ENCODE data around the gene DRD2.

- TF ChIP-seq CTCF (IDR thresholded peaks at IDR 0.05) (no peak), POLR2A (IDR thresholded peaks at IDR 0.05) (no peak)
Measured at GRCh38 chr11:113477321-113477720, 2.1 kb upstream of the DRD2 start.

All from testis (tissue), 2 donors.